NCI-H2196 treated with DMSO at 0.1 percent for 48 hours (cell line): Measurements from ENCODE around the gene CDC73.
A peak's percentile ranks its signal among the peaks of the same experiment; 100 is the strongest.

ENCODE experiments used
- DNase-seq: peaks from one replicate; lab custom pipeline; 2025; ENCODE audit not compliant: unreplicated experiment; lab: John Stamatoyannopoulos, UW

The CDC73 gene

DNA sequence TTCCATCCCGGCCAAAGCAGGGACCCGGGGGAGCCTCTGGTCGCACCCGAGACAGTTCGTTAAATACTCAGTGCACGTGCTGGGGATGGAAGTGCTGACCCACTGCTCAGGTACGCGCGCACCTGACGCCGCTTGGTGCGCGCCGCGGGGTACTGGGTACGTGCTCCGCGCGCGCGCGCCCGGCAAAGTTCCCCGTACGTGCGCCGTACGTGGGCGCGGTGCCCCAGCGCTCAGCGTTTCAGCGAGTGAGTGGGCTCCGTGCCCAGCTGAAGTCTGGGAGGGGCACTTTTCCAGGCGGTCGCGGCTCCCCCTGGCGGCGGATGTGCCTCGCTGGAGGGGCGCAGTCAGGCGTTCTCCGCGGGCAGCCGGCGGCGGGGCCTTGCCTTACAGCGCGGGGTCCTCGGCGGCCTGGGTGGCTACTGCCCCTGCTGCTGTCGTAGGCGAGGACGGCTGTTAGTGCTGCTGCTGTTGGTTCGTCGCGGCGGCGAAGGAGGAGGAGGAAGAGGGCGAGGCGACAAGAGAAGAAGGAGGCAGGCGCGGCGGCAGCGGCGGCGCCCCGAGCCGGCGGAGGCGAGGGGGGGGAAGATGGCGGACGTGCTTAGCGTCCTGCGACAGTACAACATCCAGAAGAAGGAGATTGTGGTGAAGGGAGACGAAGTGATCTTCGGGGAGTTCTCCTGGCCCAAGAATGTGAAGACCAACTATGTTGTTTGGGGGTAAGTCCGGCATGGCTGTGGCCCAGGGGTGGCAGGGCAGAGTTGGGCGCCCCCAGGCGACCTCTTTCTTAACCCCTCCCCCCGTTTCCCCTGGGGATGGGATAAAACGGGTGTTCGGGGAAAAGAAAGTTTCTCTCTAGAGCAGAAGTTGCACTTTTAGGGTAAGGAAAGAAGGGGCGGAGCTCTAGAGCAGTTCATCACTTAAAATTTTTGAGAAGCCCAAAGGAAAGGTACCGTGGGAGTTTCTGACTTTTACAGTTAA lies at the start of gene CDC73:
TSS of gene CDC73 (plus strand) at position 416 of the 978 bp plus-strand sequence. CDS start at position 586, 170 bp downstream.
- DNase-seq, result peak; percentile 92

DNA sequence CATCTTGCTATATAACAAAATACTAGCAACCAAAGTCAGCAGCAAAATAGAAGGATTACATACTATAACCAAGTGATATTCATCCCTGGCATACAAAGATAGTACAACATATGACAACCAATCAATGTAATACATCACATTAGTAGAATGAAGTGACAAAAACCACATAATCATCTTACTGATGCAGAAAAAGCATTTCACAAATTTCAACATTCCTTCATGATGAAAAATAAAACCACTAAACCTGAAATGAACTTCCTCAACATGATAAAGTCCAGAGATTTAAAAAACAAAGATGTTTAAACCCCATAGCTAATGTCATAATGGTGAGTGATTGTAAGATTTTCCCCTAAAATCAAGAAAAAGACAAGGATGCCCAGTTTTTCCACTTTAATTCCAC lies 43.8 kb upstream of the CDC73 start:
- no peak for DNase-seq

DNA sequence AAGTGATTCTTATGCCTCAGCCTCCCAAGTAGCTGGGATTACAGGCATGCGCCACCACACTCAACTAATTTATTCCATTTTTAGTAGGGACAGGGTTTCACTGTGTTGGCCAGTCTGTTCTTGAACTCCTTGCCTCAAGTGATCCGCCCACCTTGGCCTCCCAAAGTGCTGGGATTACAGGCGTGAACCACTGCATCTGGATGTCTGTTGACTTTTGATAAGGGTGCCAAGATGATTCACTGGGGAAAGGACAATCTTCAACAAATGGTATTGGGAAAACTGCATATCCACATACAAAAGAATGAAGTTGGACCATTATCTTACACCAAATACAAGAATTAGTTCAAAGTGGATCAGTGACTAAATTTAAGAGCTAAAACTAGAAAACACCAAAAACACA lies 42.6 kb upstream of the CDC73 start:
- no peak for DNase-seq

DNA sequence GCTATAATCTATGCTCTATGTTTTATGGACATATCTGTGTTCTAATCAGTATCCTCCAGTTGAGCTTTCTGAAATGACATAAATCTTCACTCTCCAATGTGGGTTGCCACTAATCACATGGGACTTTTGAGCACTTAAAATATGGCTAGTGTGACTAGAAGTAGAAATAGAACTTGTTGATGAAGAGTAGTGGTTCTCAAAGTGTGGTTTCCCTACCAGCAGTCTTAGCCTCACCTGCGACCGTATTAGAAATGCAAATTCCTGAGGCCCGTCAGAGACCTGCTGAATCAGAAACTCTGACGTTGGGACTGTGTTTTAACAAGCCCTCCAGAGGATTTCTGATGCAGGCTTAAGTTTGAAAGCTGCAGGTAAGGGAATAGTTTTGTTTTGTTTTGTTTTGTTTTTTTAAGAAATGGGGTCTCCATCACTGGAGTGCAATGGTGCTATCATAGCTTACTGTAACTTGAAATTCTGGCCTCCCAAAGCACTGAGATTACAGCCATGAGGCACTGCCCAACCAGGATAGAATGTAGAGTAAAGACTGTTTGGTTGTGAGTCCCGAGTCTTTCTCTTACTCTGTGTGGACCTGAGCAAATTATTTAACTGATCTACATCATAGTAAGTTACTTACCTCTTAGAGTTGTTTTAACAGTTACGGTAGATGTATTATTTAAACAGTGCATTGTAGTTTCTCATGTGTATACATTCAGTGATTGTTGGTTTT lies 38.3 kb upstream of the CDC73 start:
- DNase-seq, result no peak

DNA sequence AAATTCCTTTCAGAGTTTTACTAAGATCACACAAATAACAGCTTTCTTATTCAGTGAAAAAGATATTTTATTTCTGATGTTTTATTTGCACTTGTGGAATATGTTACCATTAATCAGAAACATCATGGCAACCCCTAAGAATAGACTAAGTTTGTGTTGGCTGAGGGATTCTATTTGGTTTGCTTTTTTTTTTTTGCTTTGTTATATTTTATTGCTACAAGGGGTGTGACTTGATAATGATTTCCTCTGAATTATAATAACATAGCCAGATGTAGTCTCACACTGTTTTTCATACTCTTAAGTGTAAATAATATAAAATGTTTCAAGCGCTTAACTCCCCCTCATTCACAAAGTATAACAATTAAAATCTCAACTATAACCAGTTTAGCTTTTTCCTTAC lies 36.6 kb upstream of the CDC73 start:
- no peak for DNase-seq

DNA sequence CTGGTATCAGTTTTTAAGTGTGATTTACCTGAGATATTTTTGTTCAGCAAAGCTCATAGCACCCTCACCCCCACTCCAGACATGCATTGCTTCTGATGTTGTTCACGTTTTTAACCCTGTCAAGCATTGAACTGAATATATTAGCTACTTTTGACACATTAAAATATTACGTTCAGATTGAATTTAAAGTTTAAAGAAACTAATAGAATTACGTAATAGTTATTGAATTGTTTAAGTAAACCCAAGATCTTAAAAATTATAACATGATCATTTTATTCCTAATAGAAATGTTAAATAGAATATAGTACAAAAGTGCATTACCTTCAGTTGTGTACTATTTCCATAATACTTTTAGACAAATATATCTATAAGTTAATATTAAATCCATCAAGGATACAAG lies 35.5 kb upstream of the CDC73 start:
- no peak for DNase-seq

DNA sequence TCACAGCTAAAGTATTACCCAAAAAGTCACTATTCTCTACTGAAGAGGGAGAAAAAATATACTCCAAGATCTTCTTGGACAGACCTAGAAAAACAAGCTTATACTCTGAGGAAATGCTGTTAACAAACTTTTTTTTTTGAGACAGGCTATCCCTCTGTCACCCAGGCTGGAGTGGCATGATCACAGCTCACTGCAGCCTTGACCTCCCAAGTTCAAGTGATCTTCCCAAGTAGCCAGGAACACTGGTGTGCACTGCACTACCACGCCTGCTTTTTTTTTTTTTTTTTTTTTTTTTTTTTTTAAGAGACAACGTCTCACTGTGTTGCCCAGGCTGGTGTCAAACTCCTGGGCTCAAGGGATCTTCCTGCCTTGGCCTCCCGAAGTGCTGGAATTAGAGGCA lies 33.9 kb upstream of the CDC73 start:
- DNase-seq, result no peak

DNA sequence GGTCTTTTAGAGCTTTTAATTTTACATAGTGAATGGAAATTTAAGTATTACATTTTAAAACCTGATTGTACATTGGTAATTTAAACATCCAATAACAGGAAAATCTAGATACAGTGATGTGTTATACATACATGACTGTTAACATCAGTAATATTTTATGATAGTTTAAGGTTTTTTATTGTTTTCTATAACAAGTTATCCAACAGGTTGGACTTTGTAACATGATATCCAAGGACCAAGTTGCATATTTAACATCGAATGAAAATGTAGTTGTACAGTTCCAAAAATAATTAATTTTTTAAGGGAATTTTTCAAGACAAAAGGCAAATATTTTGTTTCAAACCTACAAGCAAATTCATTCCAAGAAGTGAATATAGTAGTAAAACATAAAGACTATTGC lies 31.0 kb upstream of the CDC73 start:
- no peak for DNase-seq

DNA sequence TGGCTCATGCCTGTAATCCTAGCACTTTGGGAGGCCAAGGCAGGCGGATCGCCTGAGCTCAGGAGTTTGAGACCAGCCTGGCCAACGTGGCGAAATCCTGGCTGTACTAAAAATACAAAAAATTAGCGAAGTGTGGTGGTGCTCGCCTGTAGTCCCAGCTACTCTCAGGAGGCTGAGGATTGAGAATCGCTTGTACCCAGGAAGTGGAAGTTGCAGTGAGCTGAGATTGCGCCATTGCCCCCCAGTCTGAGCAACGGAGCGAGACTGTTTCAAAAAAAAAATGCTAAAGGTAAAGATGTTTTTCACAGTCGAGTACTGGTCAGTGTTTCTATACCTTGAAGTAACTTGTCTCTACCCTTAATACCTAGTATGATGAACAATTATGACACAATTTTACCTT lies 27.7 kb upstream of the CDC73 start:
- no peak for DNase-seq

DNA sequence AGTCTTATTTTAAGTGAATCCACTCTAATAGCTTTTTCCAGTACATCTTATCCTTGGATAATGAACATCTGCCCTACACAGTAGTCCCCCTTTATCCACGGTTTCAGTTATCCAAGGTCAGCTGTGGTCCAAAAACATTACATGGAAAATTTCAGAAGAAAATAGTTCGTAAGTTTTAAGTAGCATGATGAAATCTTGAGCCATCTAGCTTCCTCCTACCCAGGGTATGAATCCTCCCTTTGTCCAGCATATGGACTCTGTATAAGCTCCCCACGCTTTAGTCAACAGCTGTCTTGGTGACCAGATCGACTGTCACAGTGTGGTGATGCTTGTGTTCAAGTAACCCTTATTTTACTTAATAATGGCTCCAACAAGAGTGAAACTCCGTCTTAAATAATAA lies 19.2 kb upstream of the CDC73 start:
- no peak for DNase-seq

DNA sequence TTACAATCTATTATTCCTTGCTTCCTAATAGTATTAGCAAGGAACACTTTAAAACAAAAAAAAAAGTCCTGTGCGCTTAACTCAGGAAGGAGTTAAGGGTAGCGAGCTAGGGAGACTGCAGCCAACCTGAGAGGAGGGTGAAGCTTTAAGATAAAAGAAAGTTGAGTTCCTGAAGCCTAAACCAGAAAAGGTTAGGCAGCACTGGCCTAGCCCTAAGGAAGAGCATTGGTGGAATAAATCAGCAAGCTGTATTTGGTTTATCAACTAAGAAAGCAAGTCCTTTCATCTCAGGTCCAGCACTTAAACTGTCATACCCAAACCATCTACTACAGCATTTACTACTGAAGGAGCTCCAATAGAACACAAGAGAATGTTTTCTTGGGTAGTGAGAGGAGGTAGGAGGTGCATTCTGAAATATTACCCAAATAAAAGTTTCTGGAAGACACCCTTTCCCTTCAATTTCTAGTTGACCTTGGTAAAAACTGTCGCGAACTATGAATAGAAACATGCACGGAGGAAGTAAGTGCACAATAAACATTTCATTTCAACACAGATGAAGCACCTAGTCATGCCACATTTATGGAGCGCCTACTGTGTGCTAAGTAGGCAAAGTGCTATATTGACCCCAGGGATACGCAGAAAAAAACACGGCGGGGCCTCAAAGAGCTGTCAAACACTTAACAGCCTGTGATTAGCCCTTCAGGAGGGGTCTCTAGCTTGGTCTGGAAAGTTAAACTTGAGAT lies 17.9 kb upstream of the CDC73 start:
- no peak for DNase-seq

DNA sequence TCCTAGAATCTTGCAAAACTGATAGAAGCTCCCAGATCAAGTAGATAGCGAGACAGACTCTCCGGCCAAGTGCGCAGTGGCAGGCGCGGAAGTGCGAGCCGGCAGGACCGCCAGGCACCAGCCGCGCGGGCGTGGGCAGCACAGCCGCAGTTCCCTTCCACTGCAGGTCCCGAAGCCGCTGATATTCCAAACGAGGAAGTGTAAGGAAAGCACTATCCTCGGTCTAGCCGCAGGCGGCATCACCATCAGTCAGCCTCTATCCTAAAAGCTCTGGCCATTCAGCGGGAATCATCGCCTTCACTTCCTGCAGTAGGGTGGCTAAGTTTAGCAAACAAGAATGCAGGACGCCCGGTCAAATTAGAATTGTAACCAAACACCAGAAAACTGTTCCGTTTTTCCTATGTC lies 17.3 kb upstream of the CDC73 start:
- no peak for DNase-seq

DNA sequence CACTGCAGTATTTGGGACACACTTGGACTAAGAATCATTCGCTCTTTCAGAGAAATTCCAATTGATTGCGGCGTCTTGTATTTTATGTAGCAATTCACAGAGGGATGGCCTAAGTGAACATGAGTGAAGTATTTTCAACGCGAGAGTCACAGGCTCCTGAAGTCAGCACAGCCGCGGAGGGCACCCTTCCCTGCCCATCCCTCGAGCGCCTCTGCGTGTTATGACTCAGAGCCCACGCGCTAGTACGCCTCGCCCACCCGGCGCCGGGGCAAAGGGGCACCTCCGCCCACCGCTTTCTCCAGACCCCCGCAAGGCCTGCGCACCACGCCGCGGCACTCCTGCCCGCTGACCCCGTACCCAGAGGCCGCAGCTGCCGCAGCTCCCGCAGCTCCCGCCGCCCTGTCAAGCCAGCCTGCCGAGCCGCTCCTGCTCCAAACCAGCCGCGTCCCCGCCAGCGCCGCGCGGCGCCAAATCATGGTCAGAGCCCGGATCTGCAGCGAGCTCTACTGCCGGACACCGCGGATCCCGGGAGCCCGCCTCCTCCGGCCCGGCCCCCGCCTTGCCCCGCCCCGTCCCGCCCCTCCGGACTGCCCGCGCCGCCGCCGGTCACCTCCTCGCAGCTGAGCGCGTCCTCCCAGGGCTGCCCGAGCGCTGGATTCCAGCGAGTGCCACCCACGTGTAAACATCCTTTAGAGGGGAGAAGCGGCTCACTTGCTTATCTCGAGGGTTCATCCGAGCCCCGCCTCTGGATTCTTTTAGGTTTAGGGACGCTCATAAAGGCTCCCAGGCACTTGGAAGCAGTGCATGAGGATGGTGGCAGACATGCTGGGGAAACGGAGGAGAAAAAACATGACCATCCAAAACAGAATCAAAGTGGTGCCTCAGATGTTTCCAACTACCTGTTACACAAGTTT lies 16.7 kb upstream of the CDC73 start, which contains the start of gene GLRX2:
TSS of gene GLRX2 (minus strand) at position 508 of the 914 bp plus-strand sequence. CDS start at position 476, 32 bp downstream.
- peak; percentile 50 for DNase-seq

DNA sequence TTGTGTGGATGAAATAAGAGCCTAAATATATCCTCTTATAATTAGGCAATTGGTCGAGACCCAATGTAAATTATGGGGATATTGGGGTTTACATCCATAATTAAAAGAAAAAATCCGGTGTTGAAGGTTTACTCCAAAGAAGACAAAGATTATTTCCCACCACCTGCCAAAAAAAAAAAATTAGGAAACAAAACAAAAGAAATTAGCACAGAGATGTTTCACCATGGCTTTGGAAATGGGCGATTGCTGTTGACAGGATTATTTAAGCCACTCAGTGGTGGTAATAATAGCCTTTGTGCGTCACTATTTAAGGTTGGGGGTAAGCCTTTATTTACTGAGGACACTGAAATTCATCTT lies 16.0 kb upstream of the CDC73 start:
- no peak for DNase-seq

DNA sequence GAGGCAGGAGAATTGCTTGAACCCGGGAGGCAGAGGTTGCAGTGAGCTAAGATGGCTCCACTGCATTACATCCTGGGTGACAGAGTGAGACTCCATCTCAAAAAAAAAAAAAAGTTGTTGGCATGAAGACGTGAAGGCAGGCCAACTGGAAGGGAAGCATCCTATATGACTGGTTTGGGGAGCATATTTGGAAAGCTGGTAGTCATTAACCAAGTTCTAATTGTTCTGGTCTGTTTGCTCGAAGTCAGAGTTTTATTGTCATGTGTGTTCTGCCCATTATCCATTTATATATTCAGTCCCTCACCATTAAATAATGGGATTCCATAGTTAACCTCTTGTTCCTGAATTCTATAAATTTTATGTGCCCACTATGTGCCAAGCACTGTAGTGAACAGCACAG lies 13.4 kb upstream of the CDC73 start:
- DNase-seq, result no peak

DNA sequence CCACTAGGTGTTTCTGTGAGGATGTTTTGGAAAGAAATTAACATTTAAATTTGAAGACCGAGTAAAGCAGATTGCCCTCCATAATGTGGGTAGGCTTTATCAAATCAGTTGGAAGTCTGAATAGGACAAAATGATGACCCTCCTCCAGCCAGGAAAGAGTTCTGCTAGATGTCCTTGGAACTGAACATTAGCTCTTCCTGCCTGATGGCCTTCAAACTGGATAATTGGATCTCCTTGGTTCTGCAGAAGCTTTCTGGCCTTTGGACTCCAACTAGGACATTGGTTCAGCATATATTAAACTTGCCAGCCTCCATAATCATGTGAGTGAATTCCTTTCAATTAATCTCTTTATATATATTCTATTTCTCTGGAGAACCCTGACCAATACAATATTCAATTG lies 12.2 kb upstream of the CDC73 start:
- no peak for DNase-seq

DNA sequence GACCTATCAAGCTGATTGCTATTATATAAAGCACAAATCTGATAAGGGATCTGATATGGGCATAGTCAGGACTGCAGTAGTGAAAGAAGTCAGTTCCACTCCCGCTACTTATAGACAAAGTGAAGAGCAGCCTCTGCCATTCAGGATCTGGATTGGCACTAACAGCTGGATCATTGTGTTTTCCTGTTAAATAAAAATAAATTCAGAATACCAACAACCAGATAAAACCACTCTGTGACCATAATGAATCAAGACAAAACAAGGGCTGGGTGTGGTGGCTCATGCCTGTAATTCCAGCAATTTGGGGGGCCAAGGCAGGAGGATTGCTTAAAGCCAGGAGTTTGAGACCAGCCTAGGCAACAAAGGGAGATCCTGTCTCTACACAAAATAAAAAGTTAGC lies 11.6 kb upstream of the CDC73 start:
- DNase-seq, result no peak

DNA sequence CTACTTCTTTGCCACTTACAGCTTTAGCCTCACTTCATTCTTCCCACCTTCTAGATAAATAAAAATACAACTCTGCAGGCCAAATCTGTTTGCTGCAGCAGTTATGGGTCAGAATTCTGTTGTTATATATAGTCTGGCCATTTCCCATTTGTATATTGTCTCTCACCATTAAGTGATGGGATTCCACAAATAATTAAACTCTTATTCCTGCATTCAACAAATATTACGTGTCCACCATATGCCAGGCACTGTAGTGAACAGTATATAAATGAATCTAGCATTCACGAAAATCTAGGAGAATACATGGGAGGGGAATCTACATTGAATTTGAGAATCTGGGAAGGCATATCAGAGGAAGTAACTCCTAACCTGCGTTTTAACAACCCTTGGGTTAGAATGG lies 11.0 kb upstream of the CDC73 start:
- DNase-seq, result no peak

DNA sequence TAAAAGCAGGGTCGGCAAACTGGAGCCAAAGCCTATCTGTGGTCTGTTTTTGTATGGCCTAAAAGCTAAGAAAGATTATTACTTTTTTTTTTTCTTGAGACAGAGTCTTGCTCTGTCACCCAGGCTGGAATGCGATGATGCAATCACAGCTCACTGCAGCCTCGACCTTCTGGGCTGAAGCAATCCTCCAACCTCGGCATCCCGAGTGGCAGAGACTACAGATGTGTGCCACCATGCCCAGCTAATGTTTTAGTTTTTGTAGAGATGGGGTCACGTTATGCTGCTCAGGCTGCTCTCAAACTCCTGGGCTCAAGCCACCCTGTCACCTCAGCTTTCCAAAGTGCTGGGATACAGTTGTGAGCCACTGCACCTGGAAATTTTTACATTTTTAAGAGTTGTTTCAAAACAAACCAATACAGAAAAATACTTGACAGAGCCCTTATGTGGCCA lies 10.2 kb upstream of the CDC73 start:
- no peak for DNase-seq

DNA sequence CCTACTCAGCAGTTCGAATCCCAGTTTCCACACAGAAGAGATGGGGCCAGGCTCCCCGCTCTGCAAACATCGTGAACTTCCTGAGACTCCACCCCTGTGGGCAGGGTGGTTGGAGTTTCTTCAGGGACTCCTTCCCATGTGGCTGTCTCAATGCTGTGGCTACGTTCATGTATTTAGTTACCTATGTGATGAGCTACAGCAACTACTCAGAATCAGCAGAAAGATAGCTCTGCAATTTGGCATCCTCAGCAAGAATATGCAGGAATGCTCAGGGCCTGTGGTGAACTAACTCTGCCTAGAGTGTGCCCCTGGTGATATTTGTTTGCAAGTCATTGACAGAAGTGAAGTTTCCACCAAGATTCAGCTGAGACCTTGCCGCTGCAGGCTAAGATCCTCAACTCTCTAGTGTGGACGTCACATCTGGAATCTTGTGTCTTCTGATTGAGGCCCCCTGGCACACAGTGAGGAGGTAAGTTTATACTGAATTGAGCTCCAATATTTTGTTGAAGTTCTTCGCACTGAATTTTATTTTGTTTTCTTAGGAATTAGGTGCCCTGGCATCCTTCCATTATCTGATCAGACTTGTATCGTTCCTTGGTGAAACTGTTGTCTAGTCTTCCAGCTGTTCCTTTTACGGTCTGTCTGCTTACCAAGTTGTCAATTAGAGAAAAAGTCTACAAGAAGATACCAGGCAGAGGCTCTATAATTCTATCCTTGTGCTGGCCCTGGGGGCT lies 8.4 kb upstream of the CDC73 start:
- DNase-seq, result no peak
